K562 (cell line): ENCODE results near the gene MRPL40. TPM values are rescaled to one million over a fixed set of nuclear protein-coding genes. Genes with fewer than 3 reads are reported as not detected.

Experiments used
- CBX3 ChIP-seq, 2 experiments: IDR thresholded peaks; 1 replicate in 1 of 2; 2 replicates in 1 of 2; pipeline ENCODE4 v1.6.1; 2012; ENCODE audit warnings: inconsistent platforms in 2 of 2, low read length in 2 of 2, borderline replicate concordance in 1 of 2, control low read depth in 1 of 2
- DPF2 ChIP-seq: fragments of 450-650 bp; IDR thresholded peaks from 2 replicates; pipeline ENCODE4 v1.6.1; 2016
- GMEB1 ChIP-seq: fragments of 250-450 bp; sonication (Bioruptor Pico); IDR thresholded peaks from 2 replicates; pipeline ENCODE4 v1.4.0; 2020; ENCODE audit warnings: mild to moderate bottlenecking
- HMG20A ChIP-seq: fragments of 450-650 bp; formaldehyde crosslinking; conservative IDR thresholded peaks from 2 replicates; pipeline ENCODE4 v1.4.0; 2020; ENCODE audit warnings: mild to moderate bottlenecking, mixed read lengths
- KDM1A ChIP-seq, 2 experiments: fragments of 450-650 bp; IDR thresholded peaks; 2 replicates each; pipeline ENCODE4 v1.6.1; 2016; ENCODE audit warnings: mild to moderate bottlenecking in 2 of 2
- L3MBTL2 ChIP-seq: fragments of 450-650 bp; IDR thresholded peaks from 2 replicates; pipeline ENCODE4 v1.6.1; 2016; ENCODE audit warnings: mild to moderate bottlenecking, moderate library complexity
- MAZ ChIP-seq, 2 experiments: fragments of 450-650 bp in 1 of 2; sonication (generic) in 1 of 2; formaldehyde crosslinking; IDR thresholded peaks in 1 of 2; conservative IDR thresholded peaks in 1 of 2; 2 replicates each; pipeline versions ENCODE4 v1.4.0 to v1.5.0; 2020; ENCODE audit warnings: mild to moderate bottlenecking in 1 of 2, missing genetic modification reagents in 1 of 2
- MEIS2 ChIP-seq: fragments of 450-650 bp; IDR thresholded peaks from 2 replicates; pipeline ENCODE4 v1.6.1; 2014; ENCODE audit warnings: mild to moderate bottlenecking; ENCODE audit not compliant: partially characterized antibody
- MITF ChIP-seq: IDR thresholded peaks from 2 replicates; pipeline ENCODE4 v1.6.1; 2014; ENCODE audit warnings: antibody characterized with exemption
- NONO ChIP-seq, 2 experiments: fragments of 200-400 bp in 1 of 2; fragments of 450-650 bp in 1 of 2; formaldehyde crosslinking in 1 of 2; IDR thresholded peaks; 2 replicates each; pipeline ENCODE4 v1.6.1; 2017; ENCODE audit warnings: low read depth in 2 of 2, mild to moderate bottlenecking in 2 of 2, moderate library complexity in 2 of 2, low read length in 1 of 2
- OTX1 ChIP-seq: fragments of 450-650 bp; formaldehyde crosslinking; IDR thresholded peaks from 2 replicates; pipeline ENCODE4 v1.4.0; 2022; ENCODE audit warnings: mild to moderate bottlenecking
- PHF21A ChIP-seq: fragments of 450-650 bp; IDR thresholded peaks from 2 replicates; pipeline ENCODE4 v1.6.1; 2017; ENCODE audit warnings: low read depth, borderline replicate concordance
- PML ChIP-seq: IDR thresholded peaks from 2 replicates; pipeline ENCODE4 v1.6.1; 2012; ENCODE audit warnings: low read length, inconsistent platforms
- RBBP5 ChIP-seq: fragments of 200-600 bp; sonication (generic); IDR thresholded peaks from 2 replicates; pipeline ENCODE4 v1.6.1; 2012; ENCODE audit warnings: borderline replicate concordance, mild to moderate bottlenecking, low read length, control low read depth, inconsistent platforms; ENCODE audit not compliant: insufficient read depth, poor library complexity, severe bottlenecking
- SMAD3 ChIP-seq: fragments of 450-650 bp; formaldehyde crosslinking; conservative IDR thresholded peaks from 2 replicates; pipeline ENCODE4 v1.4.0; 2020; ENCODE audit warnings: mild to moderate bottlenecking
- SRSF9 ChIP-seq: fragments of 200-400 bp; formaldehyde crosslinking; IDR thresholded peaks from 2 replicates; pipeline ENCODE4 v1.6.1; 2017; ENCODE audit warnings: low read depth, low read length, borderline replicate concordance
- TEAD1 ChIP-seq, 2 experiments: fragments of 450-650 bp in 1 of 2; sonication (generic) in 1 of 2; formaldehyde crosslinking; IDR thresholded peaks; 2 replicates each; pipeline versions ENCODE4 v1.4.0 to v1.8.0; 2020 to 2022; ENCODE audit warnings: mild to moderate bottlenecking in 2 of 2, missing genetic modification reagents in 1 of 2
- ZBTB17 ChIP-seq: fragments of 450-650 bp; formaldehyde crosslinking; IDR thresholded peaks from 2 replicates; pipeline ENCODE4 v1.4.0; 2020; ENCODE audit warnings: mild to moderate bottlenecking
- ZFP91 ChIP-seq: sonication (generic); formaldehyde crosslinking; IDR thresholded peaks from 2 replicates; pipeline ENCODE4 v1.8.0; 2022; ENCODE audit warnings: mild to moderate bottlenecking, missing genetic modification reagents
- ZNF165 ChIP-seq: fragments of 250-450 bp; sonication (Bioruptor Pico); IDR thresholded peaks from 2 replicates; pipeline ENCODE4 v1.4.0; 2020; ENCODE audit warnings: borderline replicate concordance
- ZNF354B ChIP-seq: fragments of 250-450 bp; sonication (Bioruptor Pico); IDR thresholded peaks from 2 replicates; pipeline ENCODE4 v1.4.0; 2020
- ZNF644 ChIP-seq: fragments of 200-800 bp; sonication (Bioruptor generic); IDR thresholded peaks from 2 replicates; pipeline ENCODE4 v1.6.1; 2016; ENCODE audit warnings: low read depth, missing genetic modification characterization, missing compliant biosample characterization
- polyA plus RNA-seq, 8 experiments: library from polyadenylated mRNA; depleted of rRNA in 4 of 8; stranded (reverse) in 5 of 8; unstranded in 3 of 8; fragments of >200 nt; fragmentation: Nextera tagmentation in 2 of 8; fragmentation: Illumina TruSeq in 1 of 8; extraction: Ambion mirVana in 2 of 8; extraction: Trizol in 1 of 8; gene quantifications; 2 replicates each; pipeline versions ENCODE4 v1.2.1 to v1.2.3, GENCODE V29; 2011 to 2014; ENCODE audit warnings: inconsistent platforms in 1 of 8, missing spikeins in 1 of 8
- total RNA-seq, 7 experiments: library from RNA; depleted of rRNA in 6 of 7; stranded (reverse); fragments of >200 nt in 6 of 7; fragmentation: Illumina TruSeq in 2 of 7; extraction: Trizol in 2 of 7; gene quantifications; 2 replicates each; pipeline versions ENCODE4 v1.2.1 to v1.2.3, GENCODE V29; 2011 to 2021; ENCODE audit warnings: low replicate concordance in 1 of 7

The MRPL40 gene
- total and polyA plus RNA-seq, 9 of the 15 experiments (the other 6 are each of a cell fraction or from before 2014, with no cell fraction given), result 132 to 652 (median 208) TPM

- TF ChIP-seq ZBTB17 (CRISPR knock-in tag) (peak; percentile 80), ZNF165 (CRISPR knock-in tag) (0 out of 2 replicates have a peak, but pooled peaks have one; percentile 1), NONO (IDR thresholded peaks at IDR 0.05; ENCODE audit: low read depth in 2 of 2, low read length in 1 of 2) (peak in 1 of 2 experiments; percentile 81; a peak in 2 of 4 replicates), L3MBTL2 (peak; percentile 85), MITF (peak; percentile 81; the same call in 1 of the 2 replicates), SRSF9 (no peak), SMAD3 (CRISPR knock-in tag) (peak; percentile 92), ZNF354B (CRISPR knock-in tag) (0 out of 2 replicates have a peak, but pooled peaks have one; percentile 44), KDM1A (IDR thresholded peaks at IDR 0.05) (peak in 1 of 2 experiments; percentile 72), MEIS2 (peak; percentile 95), PHF21A (no peak), ZFP91 (CRISPR knock-in tag) (peak; percentile 73; the same call in 1 of the 2 replicates), PML (peak; percentile 94), RBBP5 (peak; percentile 98), CBX3 (IDR thresholded peaks at IDR 0.05; ENCODE audit: borderline replicate concordance in 1 of 2, low read length in 2 of 2) (peak; percentile 40 to 82; a peak in 2 of 3 replicates), MAZ (CRISPR knock-in tag; conservative IDR thresholded peaks at IDR 0.05 in 1 of 2, IDR thresholded peaks at IDR 0.05 in 1 of 2) (peak in 1 of 2 experiments; percentile 76; a peak in 2 of 4 replicates), HMG20A (no peak), DPF2 (peak; percentile 100), GMEB1 (CRISPR knock-in tag) (0 out of 2 replicates have a peak, but pooled peaks have one; percentile 33), OTX1 (CRISPR knock-in tag) (peak; percentile 63; the same call in 1 of the 2 replicates), TEAD1 (CRISPR knock-in tag; IDR thresholded peaks at IDR 0.05) (peak in 1 of 2 experiments; percentile 90; a peak in 2 of 4 replicates), ZNF644 (peak; percentile 96)
Measured at GRCh38 chr22:19396934-19397733, 35.2 kb upstream of the MRPL40 start (continued).
